CD4-positive, alpha-beta T cell (primary cell): ENCODE results near the gene CIPC. TPM values are rescaled to one million over a fixed set of nuclear protein-coding genes. Genes with fewer than 3 reads are reported as not detected.

ENCODE experiments used
- ATAC-seq: fragments of 200-7000 bp; cut with Tn5 transposase; one replicate; pipeline ENCODE4 v1.10.0; 2022; ENCODE audit warnings: mild to moderate bottlenecking; ENCODE audit not compliant: poor library complexity
- CTCF ChIA-PET: fragments of 350-600 bp; sonication (Branson Sonifier 250); formaldehyde crosslinking; loops from one replicate; lab custom pipeline; 2021; ENCODE audit warnings: antibody characterized with exemption, inconsistent platforms; lab: Charles Lee
- POLR2A ChIA-PET: fragments of 350-600 bp; sonication (Branson Sonifier 250); formaldehyde crosslinking; loops from one replicate; lab custom pipeline; 2021; ENCODE audit warnings: antibody characterized with exemption, inconsistent platforms; lab: Charles Lee
- DNase-seq, 14 experiments: peaks; one replicate each; pipeline ENCODE4 v3.0.0-alpha.2; 2013 to 2020; ENCODE audit warnings: mixed read lengths in 2 of 14
- H3K27ac ChIP-seq, 2 donors: one replicate each; pipeline versions ENCODE4 v1.5.1 to v1.7.0; 2013; ENCODE audit warnings: low read length in 2 of 2, low read depth in 1 of 2, mild to moderate bottlenecking in 1 of 2
- H3K27me3 ChIP-seq, 2 experiments: 1 replicate in 1 of 2; 2 replicates in 1 of 2; pipeline versions ENCODE4 v1.6.1 to v1.7.0; 2013; ENCODE audit warnings: low read length in 2 of 2, control low read depth in 1 of 2, mild to moderate bottlenecking in 1 of 2, moderate library complexity in 1 of 2; ENCODE audit not compliant: insufficient read depth in 2 of 2, control insufficient read depth in 1 of 2
- H3K36me3 ChIP-seq: one replicate; pipeline ENCODE4 v1.6.1; 2013; ENCODE audit warnings: low read length, control low read depth; ENCODE audit not compliant: insufficient read depth
- H3K4me1 ChIP-seq: one replicate; pipeline ENCODE4 v1.6.1; 2013; ENCODE audit warnings: low read length, control low read depth; ENCODE audit not compliant: insufficient read depth
- H3K4me3 ChIP-seq: one replicate; pipeline ENCODE4 v1.5.1; 2013; ENCODE audit warnings: mild to moderate bottlenecking, low read length, moderate library complexity
- H3K9me3 ChIP-seq, 2 experiments: 1 replicate in 1 of 2; 2 replicates in 1 of 2; pipeline versions ENCODE4 v1.6.1 to v1.7.0; 2013; ENCODE audit warnings: low read length in 2 of 2, mild to moderate bottlenecking in 2 of 2, control low read depth in 1 of 2, moderate library complexity in 1 of 2; ENCODE audit not compliant: control insufficient read depth in 1 of 2, insufficient read depth in 1 of 2
- H3K27ac Mint-ChIP-seq: one replicate; pipeline ENCODE4 v1.8.0; 2020; ENCODE audit warnings: mixed read lengths
- H3K27me3 Mint-ChIP-seq: one replicate; pipeline ENCODE4 v1.8.0; 2021; ENCODE audit warnings: mixed read lengths
- H3K36me3 Mint-ChIP-seq: one replicate; pipeline ENCODE4 v1.8.0; 2021; ENCODE audit warnings: low read depth, mixed read lengths
- H3K4me1 Mint-ChIP-seq: one replicate; pipeline ENCODE4 v1.8.0; 2021; ENCODE audit warnings: low read depth, mixed read lengths
- H3K4me3 Mint-ChIP-seq: one replicate; pipeline ENCODE4 v1.8.0; 2020; ENCODE audit warnings: mild to moderate bottlenecking, mixed read lengths
- H3K9me3 Mint-ChIP-seq: one replicate; pipeline ENCODE4 v1.8.0; 2020; ENCODE audit warnings: mixed read lengths
- CTCF ChIP-seq: fragments of 200-600 bp; IDR thresholded peaks from one replicate; pipeline ENCODE4 v1.8.0; 2022; ENCODE audit warnings: antibody characterized with exemption, mild to moderate bottlenecking
- intact Hi-C, 2 experiments: fragments of 100-400 bp; cut with DNase I in 1 of 2; cut with micrococcal nuclease in 1 of 2; formaldehyde crosslinking; loops; one replicate each; pipeline versions ENCODE4 v1.15.1 to v1.9.0; 2023 to 2025; cut with DNase I, micrococcal nuclease
- total RNA-seq, 174 experiments: library from RNA in 2 of 174; stranded (reverse) in 2 of 174; gene quantifications; one replicate each; pipeline ENCODE4 v1.2.3 and lab custom pipeline; 2021 to 2026

Gene CIPC
- total RNA-seq, 2 experiments from 2014 or later = 8.2 to 10.7 TPM

- Mint-ChIP-seq H3K4me3 (no peak overlapping the region), H3K36me3 (peaks cover 41% of the 10 kb centered on the region), H3K27me3 (no peaks in the 10 kb centered on the region), H3K4me1 (peaks cover 14% of the 10 kb centered on the region), H3K27ac (no peak overlapping the region), H3K9me3 (no peaks in the 10 kb centered on the region)
- Histone ChIP-seq H3K4me1 (peaks cover 7% of the 10 kb centered on the region), H3K4me3 (no peak overlapping the region), H3K27ac (no peak overlapping the region), H3K27me3 (no peaks in the 10 kb centered on the region), H3K36me3 (peaks cover 33% of the 10 kb centered on the region), H3K9me3 (no peaks in the 10 kb centered on the region)
- ChIA-PET CTCF (no interaction called here), POLR2A (interaction anchor here (1.4 kb wide), 1 partner anchor 17 kb away, joined by 3 read pairs; no protein-coding TSS in a partner anchor)
- no peak for TF ChIP-seq CTCF
- intact Hi-C loops = loop anchor here in 1 of 2 experiments (5.0 kb wide), 1 partner anchor 952 kb away; the partner anchor contains the start of gene GPATCH2L
- ATAC-seq (no peak), DNase-seq (no peak)
These were observed 6.3 kb downstream of the CIPC start for GRCh38 chr14:77104393-77104792.

DNA sequence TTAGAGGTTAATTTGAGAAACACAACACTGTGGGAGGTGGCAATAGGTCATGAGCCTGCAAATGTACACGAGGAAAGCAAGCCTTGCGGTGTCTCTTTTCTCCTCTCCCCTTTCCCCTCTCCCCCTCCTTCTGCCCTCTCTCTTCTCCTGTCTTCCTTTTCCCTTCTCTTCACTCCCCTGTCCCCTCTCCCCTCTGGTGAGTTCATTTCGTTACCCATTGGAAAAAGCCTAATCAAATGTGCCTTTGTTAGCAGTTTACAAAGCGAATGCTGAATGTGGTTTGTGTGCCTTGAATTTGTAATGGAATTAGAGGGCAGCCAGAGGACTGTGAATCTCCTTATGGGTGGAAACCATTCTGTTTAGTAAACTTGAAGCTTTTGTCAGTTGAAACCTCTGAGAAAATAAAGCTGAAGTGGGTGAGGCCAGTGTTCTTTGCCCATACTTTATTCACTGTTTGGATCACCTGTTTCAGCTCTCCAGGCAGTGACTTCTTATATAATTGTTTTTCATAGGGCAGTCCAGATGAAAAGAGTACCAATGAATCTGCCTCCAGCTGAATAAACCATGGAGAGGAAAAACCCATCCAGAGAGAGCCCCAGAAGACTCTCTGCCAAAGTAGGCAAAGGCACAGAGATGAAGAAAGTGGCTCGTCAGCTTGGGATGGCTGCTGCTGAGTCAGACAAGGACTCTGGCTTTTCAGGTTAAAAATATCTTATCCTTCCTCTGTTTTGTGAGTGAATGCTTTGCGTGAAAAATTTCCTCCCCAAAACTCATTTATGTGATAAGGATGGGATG lies 7.3 kb downstream of the CIPC start:
- CTCF ChIA-PET = no interaction called here
- Histone ChIP-seq H3K4me1 (peaks cover 7% of the 10 kb centered on the region), H3K27ac (no peak overlapping the region), H3K9me3 (no peaks in the 10 kb centered on the region), H3K36me3 (peaks cover 40% of the 10 kb centered on the region), H3K4me3 (no peak overlapping the region), H3K27me3 (no peaks in the 10 kb centered on the region)
- Mint-ChIP-seq H3K27ac (no peak overlapping the region), H3K27me3 (no peaks in the 10 kb centered on the region), H3K36me3 (peaks cover 50% of the 10 kb centered on the region), H3K4me3 (no peak overlapping the region), H3K4me1 (peaks cover 8% of the 10 kb centered on the region), H3K9me3 (no peaks in the 10 kb centered on the region)
- POLR2A ChIA-PET = interaction anchor here (1.4 kb wide), 1 partner anchor 16 kb away, joined by 3 read pairs; no protein-coding TSS in a partner anchor
- no peak for TF ChIP-seq CTCF
- intact Hi-C loops = no loop called here
- ATAC-seq = no peak
- DNase-seq = no peak

DNA sequence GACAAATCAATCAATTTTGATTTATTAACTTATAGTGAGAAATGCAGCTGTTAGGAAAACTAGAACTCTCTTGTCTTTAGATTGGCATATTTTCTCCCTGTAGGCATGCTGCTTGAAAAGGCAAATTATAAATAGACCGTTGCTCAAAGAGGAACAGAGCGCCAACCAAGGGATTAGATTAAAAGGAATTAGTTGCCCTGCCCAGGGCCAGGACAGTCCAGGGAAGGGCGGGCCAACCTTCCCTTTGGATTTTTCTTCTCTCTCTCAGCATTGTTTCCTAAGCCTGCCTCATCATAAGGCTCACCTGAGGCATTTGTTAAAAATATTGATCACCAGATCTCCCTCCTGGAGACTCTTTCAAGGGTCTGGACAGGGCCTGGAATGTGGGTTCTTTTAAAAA lies 8.6 kb downstream of the CIPC start:
- no peaks in the 10 kb centered on the region for H3K9me3 ChIP-seq
- no peaks in the 10 kb centered on the region for H3K9me3 Mint-ChIP-seq
- TF ChIP-seq CTCF = no peak
- DNase-seq = no peak
- CTCF ChIA-PET = no interaction called here
- intact Hi-C loops = no loop called here
- H3K4me1 Mint-ChIP-seq = no peaks in the 10 kb centered on the region
- H3K4me1 ChIP-seq = no peaks in the 10 kb centered on the region
- no peak overlapping the region for H3K27ac ChIP-seq
- H3K27ac Mint-ChIP-seq = no peak overlapping the region
- no peak overlapping the region for H3K4me3 Mint-ChIP-seq
- no peaks in the 10 kb centered on the region for H3K27me3 ChIP-seq
- POLR2A ChIA-PET = no interaction called here
- H3K36me3 Mint-ChIP-seq = peaks cover 61% of the 10 kb centered on the region
- no peak for ATAC-seq
- H3K27me3 Mint-ChIP-seq = no peaks in the 10 kb centered on the region
- peaks cover 48% of the 10 kb centered on the region for H3K36me3 ChIP-seq
- H3K4me3 ChIP-seq = no peak overlapping the region
